Stimulated activated CD4-positive, alpha-beta T cell treated with anti-CD3 and anti-CD28 coated beads, Interleukin-12 subunit alpha, Interleukin-12 subunit beta, amount 100 ng/mL, for 24 hours (primary cell): Measurements from ENCODE around the gene CNKSR1.

ENCODE experiments used
- DNase-seq, 2 experiments: peaks; one replicate each; pipeline ENCODE4 v3.0.0-alpha.2; 2020; ENCODE audit warnings: low read depth in 2 of 2

Gene CNKSR1

GRCh38 chr1:26177182-26177684 lies at the start of gene CNKSR1:
CNKSR1 (plus strand) TSS chr1:26177491; CDS start chr1:26177548, 57 bp downstream.
- DNase-seq: no peak

- no peak for DNase-seq
Measured at GRCh38 chr1:26129778-26130177, 47.5 kb upstream of the CNKSR1 start.

GRCh38 chr1:26130695-26131094 lies 46.6 kb upstream of the CNKSR1 start:
- no peak for DNase-seq

GRCh38 chr1:26132128-26132833 lies 45.0 kb upstream of the CNKSR1 start:
- DNase-seq: no peak

GRCh38 chr1:26132834-26133167 lies 44.5 kb upstream of the CNKSR1 start:
- no peak for DNase-seq

GRCh38 chr1:26134466-26134865 lies 42.8 kb upstream of the CNKSR1 start:
- DNase-seq: no peak

GRCh38 chr1:26138974-26139558 lies 38.2 kb upstream of the CNKSR1 start:
- no peak for DNase-seq

GRCh38 chr1:26142159-26142558 lies 35.1 kb upstream of the CNKSR1 start:
- DNase-seq: no peak

GRCh38 chr1:26145041-26145959 lies 32.0 kb upstream of the CNKSR1 start:
- peak; percentile 33 to 68 for DNase-seq

- no peak for DNase-seq
Measured at GRCh38 chr1:26145960-26146294, 31.4 kb upstream of the CNKSR1 start.

- DNase-seq: no peak
Measured at GRCh38 chr1:26148887-26149286, 28.4 kb upstream of the CNKSR1 start.

GRCh38 chr1:26153966-26154532 lies 23.2 kb upstream of the CNKSR1 start:
- DNase-seq: no peak

- DNase-seq: no peak
Measured at GRCh38 chr1:26154750-26155149, 22.5 kb upstream of the CNKSR1 start.

GRCh38 chr1:26155370-26156284 lies 21.7 kb upstream of the CNKSR1 start:
- no peak for DNase-seq

- no peak for DNase-seq
Measured at GRCh38 chr1:26156285-26157038, 20.8 kb upstream of the CNKSR1 start.

- DNase-seq: no peak
Measured at GRCh38 chr1:26158271-26158907, 18.9 kb upstream of the CNKSR1 start.

- DNase-seq: no peak
Measured at GRCh38 chr1:26158908-26159742, 18.2 kb upstream of the CNKSR1 start, which contains the start of gene FAM110D. FAM110D (plus strand) TSS chr1:26159079; CDS start chr1:26161292, 2,213 bp downstream.

- DNase-seq: no peak
Measured at GRCh38 chr1:26159743-26160039, 17.6 kb upstream of the CNKSR1 start.
